GM21619 (cell line): ENCODE measurements around the gene EPHA10.
"Not testable (repeated sequence)": the region's sequence is repeated elsewhere in the genome, so short reads cannot be mapped to it uniquely, and the experiment has no call there.

Experiments used
- ATAC-seq: cut with Tn5 transposase; IDR thresholded peaks from one replicate; pipeline ENCODE4 v1.9.1; 2021; ENCODE audit not compliant: unreplicated experiment

Gene EPHA10

GRCh38 chr1:37717631-37718030 lies 47.3 kb downstream of the EPHA10 start:
- no peak for ATAC-seq

DNA sequence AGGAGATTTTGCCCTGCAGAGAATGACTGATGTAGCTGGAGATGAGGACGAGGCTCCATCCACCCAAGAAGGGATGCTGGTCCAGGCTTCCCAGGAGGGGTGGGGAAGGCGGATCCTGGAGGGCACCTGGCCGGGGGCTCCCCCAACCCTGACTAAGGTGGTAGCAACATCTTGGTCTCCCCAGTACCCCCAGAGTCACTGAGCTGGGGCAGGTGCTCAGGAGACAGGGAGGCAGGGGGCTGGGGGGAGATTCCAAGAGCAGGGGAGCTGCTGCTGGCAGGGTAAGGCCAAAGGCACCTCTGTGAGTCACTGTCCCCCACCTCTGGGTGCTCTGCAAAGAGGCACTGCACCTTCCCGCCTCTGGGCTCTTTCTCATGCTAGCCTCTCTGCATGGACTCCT lies 48.6 kb downstream of the EPHA10 start:
- ATAC-seq: no peak

DNA sequence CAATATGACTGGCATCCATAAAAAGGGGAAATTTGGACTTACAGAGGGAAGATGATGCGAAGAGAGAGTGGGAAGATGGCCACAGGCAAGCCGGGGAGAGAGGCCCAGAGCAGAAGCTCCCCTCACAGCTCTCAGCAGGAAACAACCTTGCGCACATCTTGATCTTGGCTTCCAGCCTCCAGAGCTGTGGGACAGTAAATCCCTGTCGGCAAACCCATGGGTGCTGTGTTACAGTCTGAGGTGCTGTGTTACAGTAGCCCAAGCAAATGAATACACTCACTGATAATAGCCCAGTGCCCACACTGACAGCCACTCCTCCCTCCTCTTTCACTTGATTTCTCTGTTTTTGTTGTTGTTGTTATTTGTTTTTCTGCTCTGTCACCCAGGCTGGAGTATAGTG lies 50.2 kb downstream of the EPHA10 start:
- no peak for ATAC-seq

DNA sequence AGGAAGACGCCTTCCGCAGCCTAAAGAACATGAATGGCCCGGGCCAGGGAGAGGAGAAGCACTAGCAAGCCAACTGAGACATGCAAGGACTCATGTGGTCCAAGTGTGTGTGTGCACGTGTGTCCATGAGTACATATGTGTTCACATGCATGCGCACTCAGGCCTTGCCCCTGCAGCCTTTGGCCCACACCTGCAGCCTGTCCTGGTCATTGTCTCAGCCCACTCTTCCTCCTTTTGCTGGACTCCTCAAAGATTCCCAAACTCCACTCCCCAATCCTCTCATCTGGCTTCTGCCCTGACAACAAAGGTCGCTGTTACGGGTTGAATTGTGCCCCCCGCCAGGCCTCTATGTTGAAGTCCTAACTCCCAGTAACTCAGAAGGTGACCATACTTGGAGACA lies 50.7 kb downstream of the EPHA10 start:
- ATAC-seq: no peak

DNA sequence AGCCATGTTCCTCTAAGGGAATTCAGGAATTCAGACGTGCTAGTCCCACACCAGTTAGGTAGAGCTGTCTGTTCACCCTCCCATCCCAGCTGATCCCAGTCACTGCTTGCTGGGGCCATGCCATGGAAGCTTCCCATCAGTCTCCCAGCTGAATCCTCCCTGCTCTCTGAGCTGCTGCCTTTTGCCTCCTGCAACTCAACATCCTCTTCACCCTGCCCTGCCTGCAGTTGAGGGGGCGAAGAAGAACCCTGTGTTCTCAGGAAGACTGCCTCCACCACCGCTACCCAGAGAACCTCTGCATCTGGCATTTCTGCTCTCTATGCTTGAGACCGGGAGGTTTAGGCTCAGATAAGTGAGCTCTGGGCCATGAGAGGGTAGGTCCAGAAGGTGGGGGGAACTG lies 56.4 kb downstream of the EPHA10 start:
- ATAC-seq: no peak

DNA sequence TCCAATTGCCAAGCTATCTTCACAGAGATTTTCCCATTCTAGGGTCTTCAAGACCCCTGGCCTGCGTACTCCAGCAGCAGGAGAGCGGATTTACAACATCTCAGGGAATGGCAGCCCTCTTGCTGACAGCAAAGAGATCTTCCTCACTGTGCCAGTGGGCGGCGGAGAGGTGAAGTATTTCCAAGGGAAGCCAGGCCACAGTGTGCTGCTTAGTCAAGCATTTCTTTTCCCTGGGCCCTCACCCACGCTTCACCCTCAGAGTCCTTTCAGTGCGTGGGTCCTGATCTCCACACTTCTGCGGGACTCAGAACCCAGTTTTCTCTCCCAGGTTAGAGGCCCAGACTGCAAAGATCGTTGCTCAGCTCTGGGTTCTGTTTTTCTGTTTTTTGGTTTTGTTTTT lies 59.5 kb downstream of the EPHA10 start:
- no peak for ATAC-seq

GRCh38 chr1:37704966-37705365 lies 60.0 kb downstream of the EPHA10 start:
- ATAC-seq: no peak

DNA sequence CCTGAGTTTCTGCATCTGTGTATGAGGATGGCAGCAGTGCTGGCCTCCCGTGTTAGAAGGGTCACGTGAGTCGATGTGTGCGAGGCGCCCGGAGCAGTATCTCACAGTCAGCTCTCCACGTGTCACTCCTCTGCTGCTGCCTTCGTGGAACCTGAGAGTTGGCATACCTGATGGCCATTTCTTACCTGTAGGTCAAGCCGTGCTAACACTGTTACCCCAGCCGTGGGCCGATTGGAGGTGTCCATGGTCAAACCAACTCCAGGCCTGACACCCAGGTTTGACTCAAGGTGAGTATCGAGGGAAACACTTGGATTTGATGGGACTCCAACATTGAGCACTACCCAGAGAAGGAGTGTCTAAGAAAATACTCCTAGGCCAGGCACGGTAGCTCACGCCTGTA lies 61.9 kb downstream of the EPHA10 start:
- ATAC-seq: no peak

- ATAC-seq: no peak
Measured at GRCh38 chr1:37701051-37701450, 63.9 kb downstream of the EPHA10 start.

DNA sequence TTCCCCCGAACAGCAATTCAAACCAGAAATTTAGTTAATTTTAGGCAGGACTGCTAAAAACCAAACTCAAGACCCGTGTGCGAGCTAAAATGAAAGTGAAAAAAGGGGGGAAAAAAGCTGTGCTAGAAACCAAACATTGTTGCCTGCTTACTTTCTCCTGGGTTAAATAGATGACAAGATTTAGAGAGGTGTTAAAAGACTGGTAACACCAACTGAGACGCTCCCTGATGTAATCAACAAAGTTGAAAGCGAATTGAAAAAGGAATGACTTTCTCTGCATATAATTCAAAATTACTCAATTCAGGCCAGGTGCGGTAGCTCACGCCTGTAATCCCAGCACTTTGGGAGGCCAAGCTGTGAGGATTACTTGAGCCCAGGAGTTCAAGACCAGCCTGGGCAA lies 65.8 kb downstream of the EPHA10 start:
- ATAC-seq: no peak

DNA sequence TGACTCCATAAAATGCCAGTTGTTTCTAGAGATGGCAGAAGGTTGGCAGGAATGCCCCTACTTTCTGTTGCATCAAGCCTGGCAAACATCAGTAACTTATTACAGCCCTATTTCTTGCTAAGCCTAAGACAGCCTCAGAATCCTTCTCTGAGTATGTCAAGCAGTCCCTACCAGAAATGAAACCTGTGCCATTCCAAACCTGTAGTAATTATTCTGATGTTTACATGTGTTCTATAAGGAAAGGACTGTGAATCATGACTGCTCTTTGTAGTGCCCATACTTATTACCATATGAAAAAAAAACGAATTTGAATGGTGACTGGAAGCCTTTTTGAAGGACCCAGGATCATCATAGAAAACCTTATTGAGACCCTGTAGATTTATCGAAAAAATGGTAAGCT lies 67.2 kb downstream of the EPHA10 start:
- no peak for ATAC-seq

GRCh38 chr1:37697090-37697489 lies 67.8 kb downstream of the EPHA10 start:
- ATAC-seq: no peak

- no peak for ATAC-seq
Measured at GRCh38 chr1:37692834-37693175, 72.1 kb downstream of the EPHA10 start.

DNA sequence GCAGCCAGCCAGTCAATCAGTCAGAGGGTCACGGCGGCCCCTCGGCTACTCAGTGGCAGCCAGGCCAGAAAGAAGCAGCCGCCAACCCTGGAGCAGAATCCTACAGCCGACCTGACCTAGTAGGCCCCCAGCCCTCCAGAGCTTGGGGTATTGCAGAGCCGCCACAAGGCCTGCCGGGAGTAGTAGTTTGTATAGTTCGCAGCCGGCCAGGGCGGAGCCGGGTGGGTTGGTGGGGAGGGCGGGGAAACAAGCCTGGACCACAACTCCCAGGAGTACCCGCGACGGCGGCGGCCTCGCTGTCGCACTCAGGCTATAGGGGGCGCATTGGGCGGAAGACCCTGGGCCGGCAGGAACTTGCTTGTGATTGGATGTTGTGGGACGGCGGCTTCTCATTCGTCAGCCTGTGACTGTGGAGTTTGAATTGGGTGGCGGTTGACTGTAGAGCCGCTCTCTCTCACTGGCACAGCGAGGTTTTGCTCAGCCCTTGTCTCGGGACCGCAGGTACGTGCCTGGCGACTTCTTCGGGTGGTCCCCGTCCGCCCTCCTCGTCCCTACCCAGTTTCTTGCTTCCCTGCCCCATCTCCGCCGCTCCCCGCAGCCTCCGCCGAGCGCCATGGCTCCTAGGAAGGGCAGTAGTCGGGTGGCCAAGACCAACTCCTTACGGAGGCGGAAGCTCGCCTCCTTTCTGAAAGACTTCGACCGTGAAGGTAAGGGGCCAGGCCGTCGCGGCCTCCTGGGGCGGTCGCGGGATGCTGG lies 72.7 kb downstream of the EPHA10 start, which contains the start of gene CDCA8:
TSS of gene CDCA8 (plus strand) at position 439 of the 756 bp plus-strand sequence. CDS start at position 614, 175 bp downstream.
- ATAC-seq: peak; percentile 74

DNA sequence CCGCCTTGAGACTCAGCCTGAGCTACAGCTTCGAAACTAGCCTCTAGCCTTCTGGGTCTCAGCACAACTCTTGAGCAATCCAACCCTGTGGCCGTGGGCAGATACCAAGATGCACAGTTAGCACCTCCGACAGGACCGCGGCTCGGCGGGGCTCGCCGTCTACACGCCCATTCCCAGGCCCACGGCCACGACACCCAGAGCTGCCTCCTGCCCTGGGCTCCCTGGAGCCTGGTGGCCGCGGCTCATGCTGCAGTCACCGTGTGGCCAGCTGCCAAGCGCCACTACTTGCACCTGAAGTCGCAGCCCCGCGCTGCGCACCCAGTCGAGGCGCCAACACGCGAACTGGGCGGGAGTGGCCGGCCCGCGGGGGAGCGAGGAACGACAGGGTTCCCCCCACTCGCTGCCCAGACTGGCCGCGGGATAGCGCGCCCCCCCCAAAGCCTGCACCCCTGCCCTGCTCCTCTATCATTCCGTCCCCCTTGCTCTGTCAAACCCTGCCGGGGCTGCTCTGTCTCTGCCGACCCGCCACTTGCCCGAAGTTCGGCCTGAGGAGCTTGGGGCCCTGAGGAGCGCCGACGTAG lies 73.3 kb downstream of the EPHA10 start:
- peak; percentile 0 for ATAC-seq

- ATAC-seq: no peak
Measured at GRCh38 chr1:37688926-37689325, 76.0 kb downstream of the EPHA10 start.

- ATAC-seq: not testable (repeated sequence)
Measured at GRCh38 chr1:37687764-37688163, 77.2 kb downstream of the EPHA10 start.

- no peak for ATAC-seq
Measured at GRCh38 chr1:37685722-37686121, 79.2 kb downstream of the EPHA10 start.

GRCh38 chr1:37684182-37684581 lies 80.7 kb downstream of the EPHA10 start:
- ATAC-seq: not testable (repeated sequence)

DNA sequence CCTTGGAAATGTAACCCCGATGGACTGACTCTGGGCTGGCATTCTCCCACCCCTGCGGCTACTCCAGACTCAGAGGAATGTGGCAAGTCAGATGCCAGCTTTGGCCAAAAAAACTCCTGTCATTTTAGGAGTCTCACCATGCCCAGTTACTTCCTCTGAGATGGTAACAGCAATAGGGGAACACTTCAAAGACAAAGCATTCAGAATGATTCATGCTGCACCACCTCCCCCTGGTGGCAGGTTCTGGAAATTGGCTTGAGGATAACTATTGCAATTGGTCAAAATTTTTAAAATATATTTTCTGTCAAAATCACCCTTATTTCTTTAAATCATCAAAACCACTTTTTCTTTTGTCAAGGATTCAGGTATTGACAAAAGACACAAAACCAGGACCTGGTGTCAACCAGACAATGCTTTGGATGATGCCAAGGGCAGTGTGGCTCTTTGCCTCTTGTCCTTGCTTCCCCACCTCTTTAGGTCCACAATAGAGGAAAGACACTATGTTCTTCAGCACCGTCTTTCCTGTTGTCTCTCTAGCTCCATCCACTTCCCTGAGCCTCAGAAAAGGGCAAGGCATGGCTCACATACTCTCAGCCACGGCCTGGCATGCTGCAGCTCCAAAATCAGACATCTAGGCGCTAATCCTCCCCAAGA lies 82.5 kb downstream of the EPHA10 start:
- ATAC-seq: peak; percentile 61

DNA sequence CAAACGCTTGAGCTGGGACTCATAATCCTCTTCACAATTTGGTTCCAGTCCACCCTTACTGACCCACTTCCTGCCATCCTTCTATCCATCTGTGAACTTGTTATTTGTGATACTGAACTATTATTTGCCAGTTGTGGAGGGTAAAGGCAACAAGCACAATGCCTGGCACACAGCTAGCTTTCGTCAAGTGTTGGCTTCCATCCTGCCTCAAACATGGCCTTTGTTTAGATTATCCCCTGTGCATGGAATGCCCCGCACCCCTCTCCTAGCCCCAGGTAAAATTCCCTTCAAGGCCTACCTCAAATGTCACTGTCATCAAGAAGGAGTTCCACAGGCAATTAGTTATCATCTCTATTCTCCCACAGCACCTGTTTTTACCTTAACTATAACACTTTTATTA lies 84.0 kb downstream of the EPHA10 start:
- no peak for ATAC-seq

DNA sequence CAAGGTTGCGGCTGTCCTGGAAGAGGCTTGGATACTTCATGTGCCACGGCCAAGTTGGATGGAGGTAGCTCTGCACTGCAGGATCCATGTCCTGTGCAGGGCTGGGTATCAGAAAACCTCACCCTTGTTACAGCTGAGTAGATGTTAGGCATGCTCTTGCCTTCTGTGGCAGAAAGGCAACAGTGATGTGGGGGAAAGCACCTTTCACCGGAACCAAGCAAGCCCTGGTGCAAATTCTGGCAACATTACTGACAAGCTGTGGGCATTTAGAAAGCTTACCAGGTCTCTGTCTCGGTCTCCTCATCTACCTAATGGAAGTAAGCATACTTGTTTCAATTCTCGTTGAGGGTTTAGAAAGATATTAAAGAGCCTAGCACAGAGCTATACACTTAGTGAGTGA lies 87.1 kb downstream of the EPHA10 start:
- ATAC-seq: no peak

DNA sequence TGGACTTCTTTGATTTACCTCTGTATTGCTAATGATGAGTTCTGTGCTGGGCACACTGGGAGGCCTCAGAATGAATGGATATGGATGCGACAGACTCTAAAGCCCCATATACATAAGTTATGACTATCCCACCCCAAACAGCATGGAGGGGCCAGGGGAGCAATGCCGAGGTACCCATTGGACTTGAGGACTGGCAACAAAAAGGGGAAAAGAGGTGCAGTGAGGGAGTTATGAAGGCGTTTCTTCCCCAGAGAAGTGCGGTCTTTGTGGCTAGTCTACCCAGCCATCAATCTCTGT lies 87.8 kb downstream of the EPHA10 start:
- no peak for ATAC-seq
